GM12891 (cell line): ENCODE measurements around the gene RNU5B-1.

Experiments
- POLR2A ChIP-seq: IDR thresholded peaks from 2 replicates; pipeline ENCODE4 v1.6.1; 2011; ENCODE audit warnings: low read depth, low read length, control low read depth
- POLR2AphosphoS5 ChIP-seq: IDR thresholded peaks from 2 replicates; pipeline ENCODE4 v1.6.1; 2011; ENCODE audit warnings: low read depth, low read length, control low read depth
- TAF1 ChIP-seq: IDR thresholded peaks from 2 replicates; pipeline ENCODE4 v1.6.1; 2011; ENCODE audit warnings: low read depth, low read length, control low read depth

DNA sequence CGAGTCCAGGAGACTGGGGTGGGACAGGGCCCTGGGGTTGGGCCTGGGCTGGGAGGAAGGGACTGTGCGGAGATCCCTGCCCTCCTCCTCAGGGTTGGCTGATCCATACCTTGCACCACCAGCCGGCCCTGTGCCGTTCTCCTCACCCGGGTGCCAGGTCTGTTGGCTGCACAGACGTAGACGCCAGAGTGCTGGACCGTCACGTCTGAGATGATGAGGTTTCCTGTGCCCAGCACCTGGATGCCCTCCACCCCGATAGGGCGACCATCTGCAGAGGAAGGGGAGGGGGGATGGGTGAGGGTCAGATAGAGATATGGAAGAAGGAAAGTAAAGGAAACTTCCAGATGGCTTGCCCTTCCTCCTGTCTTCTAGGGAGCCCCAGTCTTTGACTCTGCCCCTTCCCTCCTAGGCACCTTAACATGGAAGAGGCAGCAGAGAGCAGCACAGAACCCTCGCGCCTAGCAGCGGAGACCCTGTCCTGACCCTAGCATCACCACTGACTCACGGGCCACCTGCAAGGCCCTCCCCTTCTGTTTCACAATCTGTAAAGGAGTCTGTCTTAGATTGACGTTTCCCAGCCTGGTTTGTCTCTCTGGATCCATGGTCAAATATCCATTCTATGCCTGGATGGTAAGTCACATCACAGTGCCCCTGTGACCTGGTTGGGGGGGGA lies 28.8 kb downstream of the RNU5B-1 start:
- no peak for TF ChIP-seq TAF1
- TF ChIP-seq POLR2A, result no peak
- no peak for TF ChIP-seq POLR2AphosphoS5
